Panc1 (cell line): ENCODE measurements around the gene MYL12A.

Experiments used
- POLR2AphosphoS5 ChIP-seq: IDR thresholded peaks from 2 replicates; pipeline ENCODE4 v1.6.1; 2012; ENCODE audit warnings: mild to moderate bottlenecking, low read depth, low read length, moderate library complexity
- TF ChIP-seq, protein P1 (sequence below): fragments of 450-650 bp; IDR thresholded peaks from 2 replicates; pipeline ENCODE4 v1.5.1; 2017; ENCODE audit warnings: mild to moderate bottlenecking

DNA sequence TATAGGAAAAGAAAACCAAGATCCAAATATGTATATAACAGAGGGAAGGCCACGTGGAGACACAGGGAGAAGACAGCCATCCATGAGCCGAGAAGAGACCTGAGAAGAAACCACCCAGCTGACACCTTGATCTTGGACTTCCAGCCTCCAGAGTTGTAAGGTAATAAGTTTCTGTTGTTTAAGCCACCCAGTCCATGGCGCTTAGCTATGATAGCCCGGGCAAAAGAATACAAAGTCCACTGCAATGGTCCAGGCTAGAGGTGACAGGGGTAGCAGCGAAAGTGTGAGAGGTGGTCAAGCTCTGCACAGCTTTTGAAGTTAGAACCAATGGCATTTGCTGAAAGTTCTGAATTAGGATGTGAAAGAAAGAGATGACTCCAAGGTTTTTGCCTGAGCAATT lies 30.6 kb upstream of the MYL12A start:
- TF ChIP-seq, protein P1, sequence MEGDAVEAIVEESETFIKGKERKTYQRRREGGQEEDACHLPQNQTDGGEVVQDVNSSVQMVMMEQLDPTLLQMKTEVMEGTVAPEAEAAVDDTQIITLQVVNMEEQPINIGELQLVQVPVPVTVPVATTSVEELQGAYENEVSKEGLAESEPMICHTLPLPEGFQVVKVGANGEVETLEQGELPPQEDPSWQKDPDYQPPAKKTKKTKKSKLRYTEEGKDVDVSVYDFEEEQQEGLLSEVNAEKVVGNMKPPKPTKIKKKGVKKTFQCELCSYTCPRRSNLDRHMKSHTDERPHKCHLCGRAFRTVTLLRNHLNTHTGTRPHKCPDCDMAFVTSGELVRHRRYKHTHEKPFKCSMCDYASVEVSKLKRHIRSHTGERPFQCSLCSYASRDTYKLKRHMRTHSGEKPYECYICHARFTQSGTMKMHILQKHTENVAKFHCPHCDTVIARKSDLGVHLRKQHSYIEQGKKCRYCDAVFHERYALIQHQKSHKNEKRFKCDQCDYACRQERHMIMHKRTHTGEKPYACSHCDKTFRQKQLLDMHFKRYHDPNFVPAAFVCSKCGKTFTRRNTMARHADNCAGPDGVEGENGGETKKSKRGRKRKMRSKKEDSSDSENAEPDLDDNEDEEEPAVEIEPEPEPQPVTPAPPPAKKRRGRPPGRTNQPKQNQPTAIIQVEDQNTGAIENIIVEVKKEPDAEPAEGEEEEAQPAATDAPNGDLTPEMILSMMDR: no peak
- TF ChIP-seq POLR2AphosphoS5: no peak
